Measurements from ENCODE around the gene CCDC197.

DNA sequence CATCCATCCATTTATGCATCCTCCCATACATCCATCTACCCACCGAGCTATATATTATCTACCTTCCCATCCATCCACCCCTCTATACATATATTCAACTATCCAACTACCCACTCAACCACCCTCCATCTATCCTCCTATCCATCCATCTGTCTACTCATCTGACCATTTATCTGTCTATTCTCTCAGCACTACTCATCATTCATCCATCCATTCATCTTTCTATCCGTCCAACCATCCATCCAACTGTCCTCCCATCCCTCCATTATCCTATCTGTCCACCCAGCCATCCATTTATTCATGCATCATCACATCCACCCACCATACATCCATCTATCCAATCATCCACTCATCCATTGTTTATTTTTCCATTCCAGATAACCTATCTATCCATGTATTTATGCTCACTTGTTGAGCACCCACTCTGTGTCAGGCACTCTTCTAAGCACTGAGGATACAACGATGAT is 32.2 kb upstream of the CCDC197 start:
- TF ChIP-seq, protein P1, sequence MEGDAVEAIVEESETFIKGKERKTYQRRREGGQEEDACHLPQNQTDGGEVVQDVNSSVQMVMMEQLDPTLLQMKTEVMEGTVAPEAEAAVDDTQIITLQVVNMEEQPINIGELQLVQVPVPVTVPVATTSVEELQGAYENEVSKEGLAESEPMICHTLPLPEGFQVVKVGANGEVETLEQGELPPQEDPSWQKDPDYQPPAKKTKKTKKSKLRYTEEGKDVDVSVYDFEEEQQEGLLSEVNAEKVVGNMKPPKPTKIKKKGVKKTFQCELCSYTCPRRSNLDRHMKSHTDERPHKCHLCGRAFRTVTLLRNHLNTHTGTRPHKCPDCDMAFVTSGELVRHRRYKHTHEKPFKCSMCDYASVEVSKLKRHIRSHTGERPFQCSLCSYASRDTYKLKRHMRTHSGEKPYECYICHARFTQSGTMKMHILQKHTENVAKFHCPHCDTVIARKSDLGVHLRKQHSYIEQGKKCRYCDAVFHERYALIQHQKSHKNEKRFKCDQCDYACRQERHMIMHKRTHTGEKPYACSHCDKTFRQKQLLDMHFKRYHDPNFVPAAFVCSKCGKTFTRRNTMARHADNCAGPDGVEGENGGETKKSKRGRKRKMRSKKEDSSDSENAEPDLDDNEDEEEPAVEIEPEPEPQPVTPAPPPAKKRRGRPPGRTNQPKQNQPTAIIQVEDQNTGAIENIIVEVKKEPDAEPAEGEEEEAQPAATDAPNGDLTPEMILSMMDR (IDR thresholded peaks at IDR 0.05; ENCODE audit: insufficient read depth, low read length, poor library complexity, severe bottlenecking): no peak
- no peak for TF ChIP-seq EZH2phosphoT487 (conservative IDR thresholded peaks at IDR 0.05; ENCODE audit: low read length)

Data from SU-DHL-6 (cell line).